IgD-negative memory B cell (primary cell): Measurements from ENCODE around the gene TMEM9. TPM values are rescaled to one million over a fixed set of nuclear protein-coding genes. Genes with fewer than 3 reads are reported as not detected.

ENCODE experiments used
- H3K27ac Mint-ChIP-seq, 3 donors: one replicate each; pipeline ENCODE4 v1.8.0; 2020 to 2022; ENCODE audit warnings: mild to moderate bottlenecking in 3 of 3, mixed read lengths in 3 of 3, moderate library complexity in 1 of 3
- H3K27me3 Mint-ChIP-seq: one replicate; pipeline ENCODE4 v1.8.0; 2021; ENCODE audit warnings: mixed read lengths
- H3K36me3 Mint-ChIP-seq: one replicate; pipeline ENCODE4 v1.8.0; 2020; ENCODE audit warnings: mild to moderate bottlenecking, mixed read lengths
- H3K4me1 Mint-ChIP-seq, 3 donors: one replicate each; pipeline ENCODE4 v1.8.0; 2020 to 2022; ENCODE audit warnings: mixed read lengths in 3 of 3, mild to moderate bottlenecking in 1 of 3
- H3K4me3 Mint-ChIP-seq, 4 donors: one replicate each; pipeline ENCODE4 v1.8.0; 2020 to 2022; ENCODE audit warnings: mild to moderate bottlenecking in 4 of 4, mixed read lengths in 4 of 4, moderate library complexity in 3 of 4
- H3K9me3 Mint-ChIP-seq, 3 donors: one replicate each; pipeline ENCODE4 v1.8.0; 2020 to 2021; ENCODE audit warnings: mixed read lengths in 3 of 3, mild to moderate bottlenecking in 1 of 3
- polyA plus RNA-seq: library from polyadenylated mRNA; unstranded; fragments of 300-500 nt; fragmentation: Illumina TruSeq; gene quantifications from one replicate; pipeline ENCODE4 v1.2.3, GENCODE V29; 2021

The TMEM9 gene
- polyA plus RNA-seq, 1 donor from 2014 or later: 25.4 TPM

DNA sequence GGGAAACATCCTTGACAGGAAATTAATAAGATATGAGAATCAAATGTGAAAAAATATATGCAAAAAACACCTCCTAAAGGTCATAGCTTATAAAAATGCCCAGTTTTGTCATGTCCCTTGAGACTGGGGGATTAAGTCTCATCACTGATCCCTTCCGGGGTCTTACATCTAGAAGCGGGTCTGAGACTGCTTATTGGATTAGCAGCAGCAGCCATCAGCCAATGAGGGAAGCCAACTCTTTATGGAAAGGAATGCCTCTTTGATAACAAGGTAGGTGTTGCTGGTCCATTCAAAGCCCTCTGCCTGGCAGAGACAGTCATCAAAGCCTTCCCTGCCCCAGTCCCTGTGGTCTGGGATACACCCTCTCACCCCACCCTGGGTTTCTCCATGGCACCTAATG lies 38.2 kb downstream of the TMEM9 start:
- Mint-ChIP-seq H3K27ac (peak overlapping the region in 1 of 3 donors; percentile 71), H3K27me3 (peaks cover 34% of the 10 kb centered on the region), H3K9me3 (no peaks in the 10 kb centered on the region), H3K36me3 (peaks cover 2% of the 10 kb centered on the region), H3K4me1 (peaks cover 3 to 8% (median 7%) of the 10 kb centered on the region in 3 donors), H3K4me3 (peak overlapping the region in 3 of 4 donors; percentile 44 to 82 (median 67))

DNA sequence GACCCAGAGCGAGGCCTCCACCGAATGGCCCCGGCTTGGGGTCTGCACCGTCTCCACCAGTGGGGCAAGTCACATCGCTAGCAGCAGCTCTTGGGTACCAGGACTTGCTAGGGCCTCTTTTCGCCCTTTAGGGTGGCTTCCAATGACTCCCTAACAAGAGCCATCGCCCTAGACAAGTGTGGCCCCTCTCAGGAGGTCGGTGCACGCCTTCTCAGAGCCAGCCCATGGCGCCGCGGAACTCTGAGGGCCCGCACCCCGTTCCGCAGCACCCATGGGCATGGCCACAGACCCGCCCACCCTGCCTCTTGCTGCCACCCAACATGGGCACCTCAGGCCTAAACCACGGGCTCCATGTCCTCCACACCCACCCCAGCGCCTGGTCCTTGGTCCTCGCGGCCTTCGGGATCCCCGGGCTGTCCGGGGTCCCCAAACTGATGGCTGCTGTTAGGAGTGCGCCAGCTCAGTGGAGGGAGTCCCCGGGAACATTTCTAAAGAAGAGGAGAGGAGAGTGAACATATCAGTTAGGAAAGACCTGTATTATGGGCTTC lies 38.8 kb downstream of the TMEM9 start:
- H3K27ac Mint-ChIP-seq: no peak overlapping the region
- peaks cover 2% of the 10 kb centered on the region for H3K36me3 Mint-ChIP-seq
- H3K27me3 Mint-ChIP-seq: peaks cover 34% of the 10 kb centered on the region
- peak overlapping the region; percentile 17 to 82 (median 56) for H3K4me3 Mint-ChIP-seq
- no peaks in the 10 kb centered on the region for H3K9me3 Mint-ChIP-seq
- peaks cover 3 to 8% (median 7%) of the 10 kb centered on the region in 3 donors for H3K4me1 Mint-ChIP-seq

DNA sequence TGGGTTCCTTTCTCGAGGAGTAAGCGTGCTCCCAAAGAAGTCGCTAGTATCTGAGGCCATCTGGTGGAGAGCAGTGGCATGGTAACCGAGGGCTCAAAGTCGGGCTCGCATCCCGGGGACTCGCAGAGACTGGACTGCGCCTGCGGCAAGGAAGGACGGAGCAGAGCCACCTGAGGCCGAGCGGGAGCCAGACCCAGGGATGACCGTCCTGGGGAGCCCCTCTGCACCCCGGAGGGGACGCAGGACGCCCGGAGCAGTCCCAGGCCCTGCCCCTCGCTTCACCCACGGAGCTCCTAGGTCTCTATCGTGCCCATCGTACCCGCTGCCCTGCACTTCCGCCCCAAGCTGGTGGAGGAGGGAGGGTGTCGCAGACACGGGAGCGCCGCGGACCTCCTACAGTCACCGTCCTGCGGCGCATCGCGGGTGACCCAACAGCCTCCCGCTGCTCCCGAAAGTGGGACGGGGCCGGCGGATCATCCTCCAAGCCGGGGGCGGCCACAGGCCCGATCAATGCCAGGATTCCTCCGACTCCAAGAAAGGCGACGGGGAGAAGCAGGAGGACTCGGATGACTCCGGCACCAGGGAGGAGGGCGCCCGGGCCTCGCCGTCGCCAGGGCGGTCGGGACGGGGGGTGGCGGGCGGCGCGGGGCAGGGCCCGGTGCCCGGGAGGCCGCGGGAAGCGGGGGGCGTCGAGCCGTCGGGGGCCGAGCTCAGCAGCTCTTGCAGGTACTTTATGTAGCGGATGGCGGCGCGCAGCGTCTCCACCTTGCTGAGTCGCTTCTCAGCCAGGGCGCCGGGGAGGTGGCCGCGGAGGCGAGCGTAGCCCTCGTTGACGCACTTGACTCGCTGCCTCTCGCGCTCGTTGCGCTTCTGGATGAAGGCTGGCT lies 39.8 kb downstream of the TMEM9 start:
- peaks cover 2 to 7% (median 4%) of the 10 kb centered on the region in 3 donors for H3K4me1 Mint-ChIP-seq
- peaks cover 2% of the 10 kb centered on the region for H3K36me3 Mint-ChIP-seq
- peak overlapping the region in 2 of 3 donors; percentile 10 to 90 for H3K27ac Mint-ChIP-seq
- no peaks in the 10 kb centered on the region for H3K9me3 Mint-ChIP-seq
- H3K27me3 Mint-ChIP-seq: peaks cover 34% of the 10 kb centered on the region
- H3K4me3 Mint-ChIP-seq: peak overlapping the region; percentile 69 to 94 (median 86)

- H3K4me1 Mint-ChIP-seq: peaks cover 2 to 7% (median 2%) of the 10 kb centered on the region in 3 donors
- no peaks in the 10 kb centered on the region for H3K9me3 Mint-ChIP-seq
- H3K27ac Mint-ChIP-seq: peak overlapping the region in 1 of 3 donors; percentile 90
- peak overlapping the region; percentile 69 to 94 (median 86) for H3K4me3 Mint-ChIP-seq
- peaks cover 2% of the 10 kb centered on the region for H3K36me3 Mint-ChIP-seq
- peaks cover 32% of the 10 kb centered on the region for H3K27me3 Mint-ChIP-seq
Measured at GRCh38 chr1:201113451-201114244, 40.6 kb downstream of the TMEM9 start.

DNA sequence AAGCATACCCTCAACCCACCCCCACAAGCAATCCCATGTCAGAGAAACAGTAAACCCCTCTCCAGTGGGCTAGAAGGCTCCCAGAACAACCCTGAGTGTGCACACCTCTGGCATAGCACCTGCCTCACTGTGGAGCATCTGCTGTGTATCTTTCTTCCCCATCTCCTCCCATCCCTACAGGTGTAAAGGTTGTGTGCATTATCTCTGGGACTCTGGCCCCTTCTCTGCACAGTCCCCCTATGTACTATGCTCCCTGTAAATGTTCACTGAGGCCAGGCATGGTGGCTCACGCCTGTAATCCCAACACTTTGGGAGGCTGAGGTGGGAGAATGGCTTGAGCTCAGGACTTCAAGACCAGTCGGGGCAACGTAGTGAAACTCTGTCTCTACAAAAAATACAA lies 41.3 kb downstream of the TMEM9 start:
- Mint-ChIP-seq H3K4me1 (peaks cover 2 to 7% (median 2%) of the 10 kb centered on the region in 3 donors), H3K27ac (no peak overlapping the region), H3K9me3 (no peaks in the 10 kb centered on the region), H3K36me3 (peaks cover 2% of the 10 kb centered on the region), H3K27me3 (peaks cover 32% of the 10 kb centered on the region), H3K4me3 (peak overlapping the region in 3 of 4 donors; percentile 45 to 61 (median 49))

- peak within 1 kb of the TSS; percentile 8 to 61 (median 47) for H3K4me3 Mint-ChIP-seq
- peaks cover 28% of the 10 kb centered on the region for H3K27me3 Mint-ChIP-seq
- no peak within 1 kb of the TSS for H3K27ac Mint-ChIP-seq
- peaks cover 2 to 7% (median 2%) of the 10 kb centered on the region in 3 donors for H3K4me1 Mint-ChIP-seq
- H3K36me3 Mint-ChIP-seq: peaks cover 2% of the 10 kb centered on the region
- H3K9me3 Mint-ChIP-seq: no peaks in the 10 kb centered on the region
Measured at GRCh38 chr1:201112173-201112731, 42.0 kb downstream of the TMEM9 start, which contains the start of gene CACNA1S. TSS of gene CACNA1S (minus strand) at chr1:201112426. CDS start at chr1:201112339, 87 bp downstream.

- H3K36me3 Mint-ChIP-seq: peaks cover 2% of the 10 kb centered on the region
- H3K27ac Mint-ChIP-seq: no peak overlapping the region
- H3K4me1 Mint-ChIP-seq: peaks cover 2 to 7% (median 2%) of the 10 kb centered on the region in 3 donors
- no peaks in the 10 kb centered on the region for H3K9me3 Mint-ChIP-seq
- H3K4me3 Mint-ChIP-seq: no peak overlapping the region
- peaks cover 26% of the 10 kb centered on the region for H3K27me3 Mint-ChIP-seq
Measured at GRCh38 chr1:201111672-201112071, 42.6 kb downstream of the TMEM9 start.

GRCh38 chr1:201111156-201111555 lies 43.1 kb downstream of the TMEM9 start:
- no peaks in the 10 kb centered on the region for H3K9me3 Mint-ChIP-seq
- H3K4me1 Mint-ChIP-seq: peaks cover 2 to 7% (median 2%) of the 10 kb centered on the region in 3 donors
- peaks cover 2% of the 10 kb centered on the region for H3K36me3 Mint-ChIP-seq
- no peak overlapping the region for H3K27ac Mint-ChIP-seq
- H3K27me3 Mint-ChIP-seq: peaks cover 23% of the 10 kb centered on the region
- H3K4me3 Mint-ChIP-seq: no peak overlapping the region

- Mint-ChIP-seq H3K27me3 (peaks cover 18% of the 10 kb centered on the region), H3K4me1 (peaks cover 2 to 7% (median 2%) of the 10 kb centered on the region in 3 donors), H3K36me3 (peaks cover 2% of the 10 kb centered on the region), H3K27ac (no peak overlapping the region), H3K4me3 (peak overlapping the region in 1 of 4 donors; percentile 52), H3K9me3 (no peaks in the 10 kb centered on the region)
Measured at GRCh38 chr1:201110616-201111015, 43.7 kb downstream of the TMEM9 start.

- H3K4me3 Mint-ChIP-seq: peak overlapping the region in 1 of 4 donors; percentile 52
- no peaks in the 10 kb centered on the region for H3K9me3 Mint-ChIP-seq
Measured at GRCh38 chr1:201110138-201110537, 44.1 kb downstream of the TMEM9 start.

DNA sequence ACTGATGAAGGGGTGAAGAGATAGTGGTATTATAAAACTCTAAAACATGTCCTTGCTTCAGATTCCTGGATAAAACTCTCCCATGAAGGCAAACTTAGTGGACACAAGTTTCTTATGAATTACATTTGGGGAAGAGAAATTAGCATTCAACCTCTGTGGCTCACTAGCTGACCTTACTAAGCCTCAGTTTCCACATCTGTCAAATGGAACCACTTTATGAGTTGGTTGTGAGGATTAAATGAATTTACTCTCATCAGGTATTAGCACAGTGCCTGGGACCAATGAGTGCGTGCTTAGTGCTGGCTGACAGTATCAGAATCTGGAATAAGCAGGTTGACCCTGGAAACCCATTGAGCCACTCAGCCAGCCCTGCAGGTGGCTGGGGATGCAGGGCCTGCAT lies 44.6 kb downstream of the TMEM9 start:
- no peak overlapping the region for H3K27ac Mint-ChIP-seq
- H3K4me3 Mint-ChIP-seq: no peak overlapping the region
- no peaks in the 10 kb centered on the region for H3K9me3 Mint-ChIP-seq
- H3K27me3 Mint-ChIP-seq: peaks cover 17% of the 10 kb centered on the region
- H3K4me1 Mint-ChIP-seq: peaks cover 2 to 7% (median 2%) of the 10 kb centered on the region in 3 donors
- peaks cover 2% of the 10 kb centered on the region for H3K36me3 Mint-ChIP-seq

More at GRCh38 chr1:201110138-201110537, 44.1 kb downstream of the TMEM9 start:
- Mint-ChIP-seq H3K4me1 (peaks cover 2 to 7% (median 2%) of the 10 kb centered on the region in 3 donors), H3K27ac (no peak overlapping the region), H3K36me3 (peaks cover 2% of the 10 kb centered on the region), H3K27me3 (peaks cover 17% of the 10 kb centered on the region)

DNA sequence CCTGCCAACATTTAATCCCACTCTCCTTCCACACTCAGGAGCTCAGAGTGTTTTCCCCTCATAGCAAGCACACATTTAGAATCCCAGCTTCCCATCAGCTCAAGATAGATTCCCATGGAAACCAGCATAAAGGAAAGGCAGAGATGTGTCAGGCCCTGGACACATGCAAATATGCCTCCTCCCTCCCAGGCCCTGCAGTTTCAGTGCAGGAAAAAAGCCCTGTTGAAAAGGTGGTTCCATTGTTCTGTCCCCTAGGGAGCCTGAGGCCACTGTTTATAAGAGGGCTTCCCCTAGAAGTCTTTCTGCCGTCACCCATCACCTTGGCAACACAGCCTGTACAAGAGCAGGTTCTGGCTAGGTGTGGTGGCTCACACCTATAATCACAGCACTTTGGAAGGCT lies 45.7 kb downstream of the TMEM9 start:
- Mint-ChIP-seq H3K4me3 (no peak overlapping the region), H3K27me3 (peaks cover 10% of the 10 kb centered on the region), H3K36me3 (no peaks in the 10 kb centered on the region), H3K4me1 (no peaks in the 10 kb centered on the region), H3K9me3 (no peaks in the 10 kb centered on the region), H3K27ac (no peak overlapping the region)

- H3K4me3 Mint-ChIP-seq: no peak overlapping the region
- H3K27ac Mint-ChIP-seq: no peak overlapping the region
- H3K4me1 Mint-ChIP-seq: no peaks in the 10 kb centered on the region
Measured at GRCh38 chr1:201105688-201106087, 48.6 kb downstream of the TMEM9 start.

GRCh38 chr1:201104141-201104540 lies 50.1 kb downstream of the TMEM9 start:
- H3K27me3 Mint-ChIP-seq: no peaks in the 10 kb centered on the region
- H3K4me3 Mint-ChIP-seq: no peak overlapping the region
- no peaks in the 10 kb centered on the region for H3K36me3 Mint-ChIP-seq
- H3K27ac Mint-ChIP-seq: no peak overlapping the region
- H3K9me3 Mint-ChIP-seq: no peaks in the 10 kb centered on the region
- no peaks in the 10 kb centered on the region for H3K4me1 Mint-ChIP-seq

More at GRCh38 chr1:201105688-201106087, 48.6 kb downstream of the TMEM9 start:
- no peaks in the 10 kb centered on the region for H3K36me3 Mint-ChIP-seq
- no peaks in the 10 kb centered on the region for H3K27me3 Mint-ChIP-seq
- no peaks in the 10 kb centered on the region for H3K9me3 Mint-ChIP-seq
